ENCODE data around the gene NOP14. TPM values are rescaled to one million over a fixed set of nuclear protein-coding genes. Genes with fewer than 3 reads are reported as not detected.
A peak's percentile ranks its signal among the peaks of the same experiment; 100 is the strongest.

The NOP14 gene
- total RNA-seq, 2 donors from 2014 or later = 91.5 to 136 TPM

GRCh38 chr4:2893772-2894171 lies 69.4 kb downstream of the NOP14 start:
- DNase-seq (ENCODE audit: low spot score) (no peak), ATAC-seq (no peak)
- Mint-ChIP-seq H3K36me3 (peaks cover 15% of the 10 kb centered on the region), H3K4me1 (ENCODE audit: low read depth in 2 of 2) (peaks cover 5 to 9% of the 10 kb centered on the region in 2 donors), H3K9me3 (no peaks in the 10 kb centered on the region), H3K27me3 (no peaks in the 10 kb centered on the region), H3K4me3 (no peak overlapping the region), H3K27ac (no peak overlapping the region)

GRCh38 chr4:2891294-2891693 lies 71.9 kb downstream of the NOP14 start:
- Mint-ChIP-seq H3K4me1 (ENCODE audit: low read depth in 2 of 2) (peaks cover 14% of the 10 kb centered on the region in 2 donors), H3K27ac (peak overlapping the region; percentile 36 to 47), H3K36me3 (peaks cover 16% of the 10 kb centered on the region), H3K4me3 (no peak overlapping the region), H3K27me3 (no peaks in the 10 kb centered on the region), H3K9me3 (no peaks in the 10 kb centered on the region)
- ATAC-seq (no peak), DNase-seq (ENCODE audit: low spot score) (no peak)

- no peaks in the 10 kb centered on the region for H3K27me3 Mint-ChIP-seq
- no peak for ATAC-seq
- no peak for DNase-seq (ENCODE audit: low spot score)
- H3K9me3 Mint-ChIP-seq = no peaks in the 10 kb centered on the region
- H3K4me3 Mint-ChIP-seq = no peak overlapping the region
- peak overlapping the region in 1 of 2 donors; percentile 15 for H3K27ac Mint-ChIP-seq
- peaks cover 16 to 31% of the 10 kb centered on the region in 2 donors for H3K4me1 Mint-ChIP-seq (ENCODE audit: low read depth in 2 of 2)
- peaks cover 30% of the 10 kb centered on the region for H3K36me3 Mint-ChIP-seq
Measured at GRCh38 chr4:2888886-2889285, 74.3 kb downstream of the NOP14 start.

Other genes with a start within 250 kb of the NOP14 start
- 10 to 100 TPM; 80.9 to 89.3 TPM for gene TNIP2, start 207.1 kb downstream of the NOP14 start, total RNA-seq
- gene SH3BP2, start 170.3 kb downstream of the NOP14 start, total RNA-seq = 100 to 1,000 TPM; 121 to 129 TPM
- 100 to 1,000 TPM; 259 to 291 TPM for gene ADD1, start 119.6 kb downstream of the NOP14 start, total RNA-seq
- gene GRK4, start 165 bp upstream of the NOP14 start, total RNA-seq = 10 to 100 TPM in 1 of 2 donors, 1 to 10 TPM in 1; 8.0 to 12.1 TPM
- gene HTT-AS, start 111.1 kb upstream of the NOP14 start, total RNA-seq = not detected
- 100 to 1,000 TPM in 1 of 2 donors, 10 to 100 TPM in 1; 62.4 to 116 TPM for gene HTT, start 111.3 kb upstream of the NOP14 start, total RNA-seq

Data from natural killer cell treated with Interleukin-12 subunit alpha and Interleukin-12 subunit beta and Interleukin-15 and Interleukin-18, amount 100 ng/mL, for 72 hours (primary cell).